K562 (cell line): ENCODE measurements around the gene DGKB. TPM values are rescaled to one million over a fixed set of nuclear protein-coding genes. Genes with fewer than 3 reads are reported as not detected.

Source experiments
- E2F1 ChIP-seq: sonication (generic); formaldehyde crosslinking; IDR thresholded peaks from 2 replicates; pipeline ENCODE4 v1.8.1; 2023; ENCODE audit warnings: mild to moderate bottlenecking, missing genetic modification reagents, moderate library complexity
- HMGN3 ChIP-seq: IDR thresholded peaks from 2 replicates; pipeline ENCODE4 v1.6.1; 2011; ENCODE audit warnings: borderline replicate concordance, low read depth, mild to moderate bottlenecking, mixed read lengths, low read length; ENCODE audit not compliant: insufficient read length; ENCODE audit errors: extremely low read depth
- KLF13 ChIP-seq: fragments of 450-650 bp; IDR thresholded peaks from 2 replicates; pipeline ENCODE4 v1.6.1; 2016; ENCODE audit warnings: missing genetic modification characterization, low read depth, mild to moderate bottlenecking, missing compliant biosample characterization, moderate library complexity, borderline replicate concordance
- PCBP1 ChIP-seq: fragments of 200-400 bp; formaldehyde crosslinking; IDR thresholded peaks from 2 replicates; pipeline ENCODE4 v1.6.1; 2018; ENCODE audit warnings: mild to moderate bottlenecking, low read depth, low read length; ENCODE audit not compliant: poor library complexity, severe bottlenecking
- ZMIZ1 ChIP-seq, 2 experiments: fragments of 150-350 bp in 1 of 2; IDR thresholded peaks; 2 replicates each; pipeline ENCODE4 v1.6.1; 2012 to 2016; ENCODE audit warnings: low read depth in 2 of 2, low read length in 2 of 2, mild to moderate bottlenecking in 1 of 2, moderate library complexity in 1 of 2
- ZNF121 ChIP-seq: sonication (generic); formaldehyde crosslinking; conservative IDR thresholded peaks from 2 replicates; pipeline ENCODE4 v1.8.0; 2022; ENCODE audit warnings: missing genetic modification reagents
- ZNF444 ChIP-seq: fragments of 250-450 bp; sonication (Bioruptor Pico); IDR thresholded peaks from 2 replicates; pipeline ENCODE4 v1.4.0; 2020; ENCODE audit warnings: mild to moderate bottlenecking, moderate library complexity
- ZNF668 ChIP-seq: fragments of 250-450 bp; sonication (Bioruptor Pico); IDR thresholded peaks from 2 replicates; pipeline ENCODE4 v1.8.0; 2022; ENCODE audit warnings: mild to moderate bottlenecking, inconsistent platforms
- polyA plus RNA-seq, 8 experiments: library from polyadenylated mRNA; depleted of rRNA in 4 of 8; stranded (reverse) in 5 of 8; unstranded in 3 of 8; fragments of >200 nt; fragmentation: Nextera tagmentation in 2 of 8; fragmentation: Illumina TruSeq in 1 of 8; extraction: Ambion mirVana in 2 of 8; extraction: Trizol in 1 of 8; gene quantifications; 2 replicates each; pipeline versions ENCODE4 v1.2.1 to v1.2.3, GENCODE V29; 2011 to 2014; ENCODE audit warnings: inconsistent platforms in 1 of 8, missing spikeins in 1 of 8
- total RNA-seq, 7 experiments: library from RNA; depleted of rRNA in 6 of 7; stranded (reverse); fragments of >200 nt in 6 of 7; fragmentation: Illumina TruSeq in 2 of 7; extraction: Trizol in 2 of 7; gene quantifications; 2 replicates each; pipeline versions ENCODE4 v1.2.1 to v1.2.3, GENCODE V29; 2011 to 2021; ENCODE audit warnings: low replicate concordance in 1 of 7

The DGKB gene
- total and polyA plus RNA-seq, 9 of the 15 experiments (the other 6 are each of a cell fraction or from before 2014, with no cell fraction given): 0.01 TPM; not detected in 8

- TF ChIP-seq ZMIZ1 (IDR thresholded peaks at IDR 0.05; ENCODE audit: low read depth in 2 of 2, low read length in 2 of 2) (no peak), E2F1 (CRISPR knock-in tag) (no peak), PCBP1 (no peak), ZNF121 (CRISPR knock-in tag) (no peak), ZNF668 (CRISPR knock-in tag) (no peak), HMGN3 (no peak), ZNF444 (CRISPR knock-in tag) (no peak), KLF13 (no peak)
Observed at GRCh38 chr7:14420768-14421167, 481.8 kb downstream of the DGKB start (continued).
